Karpas-422 (cell line): Measurements from ENCODE around the gene RIC8B. TPM values are rescaled to one million over a fixed set of nuclear protein-coding genes. Genes with fewer than 3 reads are reported as not detected.
"Not testable (repeated sequence)": the region's sequence is repeated elsewhere in the genome, so short reads cannot be mapped to it uniquely, and the experiment has no call there.

ENCODE experiments used
- DNase-seq: peaks from one replicate; pipeline ENCODE4 v3.0.0-alpha.2; 2015
- H2AFZ ChIP-seq: fragments of 200-600 bp; sonication (generic); 2 replicates; pipeline ENCODE4 v1.6.1; 2014; ENCODE audit warnings: antibody characterized with exemption, low read length, mixed read lengths
- H3K27ac ChIP-seq: fragments of 200-600 bp; sonication (generic); 2 replicates; pipeline ENCODE4 v1.5.1; 2014; ENCODE audit warnings: mild to moderate bottlenecking, low read length, moderate library complexity
- H3K27me3 ChIP-seq: fragments of 200-600 bp; sonication (generic); 2 replicates; pipeline ENCODE4 v1.6.1; 2014; ENCODE audit warnings: low read length, mixed read lengths
- H3K36me3 ChIP-seq: fragments of 200-600 bp; sonication (generic); 2 replicates; pipeline ENCODE4 v1.6.1; 2014; ENCODE audit warnings: low read length, mixed read lengths; ENCODE audit not compliant: insufficient read depth
- H3K4me1 ChIP-seq: fragments of 200-600 bp; sonication (generic); 2 replicates; pipeline ENCODE4 v1.6.1; 2014; ENCODE audit warnings: mild to moderate bottlenecking, low read length, mixed read lengths
- H3K4me2 ChIP-seq: fragments of 200-600 bp; sonication (generic); 2 replicates; pipeline ENCODE4 v1.6.1; 2014; ENCODE audit warnings: low read length, low read depth, mild to moderate bottlenecking; ENCODE audit not compliant: poor library complexity, severe bottlenecking
- H3K4me3 ChIP-seq: fragments of 200-600 bp; sonication (generic); 2 replicates; pipeline ENCODE4 v1.5.1; 2014; ENCODE audit warnings: mild to moderate bottlenecking, antibody characterized with exemption, low read length, mixed read lengths
- H3K79me2 ChIP-seq: fragments of 200-600 bp; sonication (generic); 2 replicates; pipeline ENCODE4 v1.6.1; 2014; ENCODE audit warnings: mild to moderate bottlenecking, low read length, mixed read lengths
- H3K9ac ChIP-seq: fragments of 200-600 bp; sonication (generic); 2 replicates; pipeline ENCODE4 v1.6.0; 2014; ENCODE audit warnings: low read length
- H3K9me2 ChIP-seq: fragments of 200-600 bp; sonication (generic), shearing (Covaris generic); replicated peaks from 2 replicates; pipeline ENCODE4 v1.6.0; 2014; ENCODE audit warnings: mild to moderate bottlenecking, low read length, moderate library complexity; ENCODE audit not compliant: insufficient read depth
- H3K9me3 ChIP-seq: fragments of 300-700, 200-600 bp; sonication (generic); 2 replicates; pipeline ENCODE4 v1.6.1; 2014; ENCODE audit warnings: low read length, mixed read lengths
- H4K20me1 ChIP-seq: fragments of 200-600 bp; sonication (generic); 2 replicates; pipeline ENCODE4 v1.6.1; 2014; ENCODE audit warnings: mild to moderate bottlenecking, antibody characterized with exemption, low read length, low read depth; ENCODE audit not compliant: insufficient read depth
- total RNA-seq: library from RNA; depleted of rRNA; stranded (reverse); fragments of >200 nt; shearing (Covaris generic); gene quantifications from 2 replicates; pipeline ENCODE4 v1.2.3, GENCODE V29; 2014; ENCODE audit warnings: low replicate concordance; rRNA removed

Gene RIC8B
- total RNA-seq = not detected in 2 replicates

DNA sequence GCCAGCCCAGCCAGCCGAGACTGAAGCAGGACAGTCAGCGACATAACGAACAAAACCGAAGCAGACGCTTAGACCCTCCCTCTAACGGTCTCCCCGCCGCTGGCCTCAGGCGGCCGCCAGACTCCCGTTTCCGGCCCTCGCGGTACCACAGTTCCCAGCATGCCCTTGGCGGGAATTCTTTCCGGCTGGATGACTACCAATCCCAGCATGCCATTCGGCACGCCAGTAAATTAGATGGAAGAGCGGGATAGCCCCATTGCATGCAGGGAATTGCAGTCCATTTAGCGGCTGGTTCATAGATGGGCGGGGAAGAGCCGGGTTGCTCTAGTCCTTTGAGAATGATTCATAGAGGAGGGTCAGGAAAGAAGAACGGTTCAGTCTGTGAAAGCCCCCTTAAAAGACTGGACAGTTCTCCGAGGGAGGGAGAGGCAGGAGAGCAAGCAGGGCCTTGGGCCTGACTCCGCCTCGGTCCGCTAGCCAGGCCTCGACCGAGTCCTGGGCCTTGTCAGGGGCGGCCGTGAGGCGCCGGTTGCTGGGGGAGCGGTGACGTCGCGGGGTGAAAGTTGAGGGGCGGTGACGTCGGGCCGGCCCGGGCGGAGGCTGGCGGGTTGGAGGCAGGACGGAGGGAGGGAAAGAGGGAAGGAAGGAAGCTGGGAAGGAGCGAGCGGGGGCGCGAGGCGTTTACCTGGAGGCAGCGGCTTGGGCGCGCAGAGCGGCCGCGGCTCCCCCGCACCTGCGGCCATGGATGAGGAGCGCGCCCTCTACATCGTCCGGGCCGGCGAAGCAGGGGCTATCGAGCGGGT, at the start of gene RIC8B:
RIC8B (plus strand) TSS at position 678 of the 803 bp plus-strand sequence; CDS start at position 742, 64 bp downstream.
- Histone ChIP-seq H3K27me3 (no peaks in the 10 kb centered on the region), H3K4me1 (no peaks in the 10 kb centered on the region), H3K79me2 (no peaks in the 10 kb centered on the region), H3K4me3 (no peak within 1 kb of the TSS), H3K36me3 (no peaks in the 10 kb centered on the region), H3K9me3 (no peaks in the 10 kb centered on the region), H4K20me1 (no peaks in the 10 kb centered on the region), H2AFZ (no peak within 1 kb of the TSS), H3K27ac (no peak within 1 kb of the TSS), H3K9ac (no peak within 1 kb of the TSS), H3K4me2 (no peak within 1 kb of the TSS), H3K9me2 (no peaks in the 10 kb centered on the region)
- no peak for DNase-seq

- Histone ChIP-seq H4K20me1 (no peaks in the 10 kb centered on the region), H3K9me3 (no peaks in the 10 kb centered on the region), H3K36me3 (no peaks in the 10 kb centered on the region), H3K4me2 (no peak overlapping the region), H3K27ac (no peak overlapping the region), H3K79me2 (no peaks in the 10 kb centered on the region), H3K9me2 (no peaks in the 10 kb centered on the region), H3K9ac (no peak overlapping the region), H3K4me3 (no peak overlapping the region), H3K4me1 (no peaks in the 10 kb centered on the region), H2AFZ (no peak overlapping the region), H3K27me3 (no peaks in the 10 kb centered on the region)
- DNase-seq = no peak
Measured at GRCh38 chr12:106724934-106725333, 49.5 kb upstream of the RIC8B start.

DNA sequence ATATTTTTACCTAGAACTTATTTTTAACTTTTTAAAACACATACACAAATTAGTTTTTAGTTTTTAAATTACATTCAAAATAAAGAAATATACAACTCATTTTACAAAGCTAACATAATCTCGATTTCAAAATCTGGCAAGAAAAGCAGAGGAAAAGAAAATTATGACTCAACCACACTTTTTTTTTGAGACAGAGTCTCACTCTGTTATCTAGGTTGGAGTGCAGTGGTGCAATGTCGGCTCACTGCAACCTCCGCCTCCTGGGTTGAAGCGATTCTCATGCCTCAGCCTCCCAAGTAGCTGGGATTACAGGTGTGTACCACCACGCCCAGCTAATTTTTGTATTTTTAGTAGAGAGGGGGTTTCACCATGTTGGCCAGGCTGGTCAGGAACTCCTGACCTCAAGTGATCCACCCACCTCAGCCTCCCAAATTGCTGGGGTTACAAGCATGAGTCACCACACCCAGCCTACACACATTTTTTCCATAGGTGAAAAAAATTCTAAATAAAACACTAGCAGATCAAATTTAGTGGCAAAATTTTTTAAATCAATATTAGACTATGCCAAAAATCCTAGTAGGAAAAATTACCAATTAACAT, 47.8 kb upstream of the RIC8B start:
- DNase-seq = not testable (repeated sequence)

GRCh38 chr12:106729611-106730010, 44.9 kb upstream of the RIC8B start:
- Histone ChIP-seq H3K79me2 (no peaks in the 10 kb centered on the region), H2AFZ (no peak overlapping the region), H3K4me2 (no peak overlapping the region), H3K9me2 (no peaks in the 10 kb centered on the region), H4K20me1 (no peaks in the 10 kb centered on the region), H3K27me3 (no peaks in the 10 kb centered on the region), H3K4me1 (no peaks in the 10 kb centered on the region), H3K4me3 (no peak overlapping the region), H3K27ac (no peak overlapping the region), H3K9ac (no peak overlapping the region), H3K36me3 (no peaks in the 10 kb centered on the region), H3K9me3 (no peaks in the 10 kb centered on the region)
- DNase-seq = no peak

More for the DNA sequence above, 47.8 kb upstream of the RIC8B start:
- not testable (repeated sequence) for H3K9me2 ChIP-seq, H3K27me3 ChIP-seq, H3K9me3 ChIP-seq, H3K27ac ChIP-seq, H3K4me1 ChIP-seq, H4K20me1 ChIP-seq, H3K36me3 ChIP-seq, H3K4me2 ChIP-seq, H2AFZ ChIP-seq, H3K4me3 ChIP-seq, H3K79me2 ChIP-seq, H3K9ac ChIP-seq

GRCh38 chr12:106732890-106733289, 41.6 kb upstream of the RIC8B start:
- no peak overlapping the region for H3K9ac ChIP-seq
- no peak overlapping the region for H3K4me3 ChIP-seq
- no peaks in the 10 kb centered on the region for H3K9me3 ChIP-seq
- H3K79me2 ChIP-seq = no peaks in the 10 kb centered on the region
- H3K27ac ChIP-seq = no peak overlapping the region
- H4K20me1 ChIP-seq = no peaks in the 10 kb centered on the region
- no peaks in the 10 kb centered on the region for H3K4me1 ChIP-seq
- H3K9me2 ChIP-seq = no peaks in the 10 kb centered on the region
- H3K36me3 ChIP-seq = no peaks in the 10 kb centered on the region
- no peak overlapping the region for H3K4me2 ChIP-seq
- no peaks in the 10 kb centered on the region for H3K27me3 ChIP-seq
- DNase-seq = no peak
- no peak overlapping the region for H2AFZ ChIP-seq

DNA sequence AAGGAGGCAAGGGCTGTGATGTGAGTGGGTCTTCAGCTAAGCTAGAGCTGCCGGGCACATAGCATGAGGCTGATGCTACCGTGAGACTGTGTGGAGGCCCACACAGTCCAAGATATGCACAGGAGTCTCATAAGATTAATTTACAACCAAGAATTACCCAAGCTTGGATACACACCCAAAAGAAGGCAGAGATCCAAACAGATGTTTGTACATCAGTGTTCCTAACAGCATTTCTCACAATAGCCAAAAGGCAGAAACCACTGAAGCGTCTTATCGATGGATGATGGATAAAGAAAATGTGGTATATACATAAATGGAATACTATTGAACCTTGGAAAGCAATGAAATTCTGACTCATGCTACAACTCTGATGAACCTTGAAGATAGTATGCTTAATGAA, 40.8 kb upstream of the RIC8B start:
- Histone ChIP-seq H3K79me2 (no peaks in the 10 kb centered on the region), H2AFZ (no peak overlapping the region), H3K27me3 (no peaks in the 10 kb centered on the region), H3K4me3 (no peak overlapping the region), H3K4me1 (no peaks in the 10 kb centered on the region), H3K27ac (no peak overlapping the region), H3K9me2 (no peaks in the 10 kb centered on the region), H3K9ac (no peak overlapping the region), H3K36me3 (no peaks in the 10 kb centered on the region), H4K20me1 (no peaks in the 10 kb centered on the region), H3K4me2 (no peak overlapping the region), H3K9me3 (no peaks in the 10 kb centered on the region)
- DNase-seq = no peak

- no peak overlapping the region for H3K4me2 ChIP-seq
- H3K9ac ChIP-seq = no peak overlapping the region
- H4K20me1 ChIP-seq = no peaks in the 10 kb centered on the region
- no peaks in the 10 kb centered on the region for H3K79me2 ChIP-seq
- H3K36me3 ChIP-seq = no peaks in the 10 kb centered on the region
- H3K9me2 ChIP-seq = no peaks in the 10 kb centered on the region
- no peaks in the 10 kb centered on the region for H3K9me3 ChIP-seq
- H3K4me3 ChIP-seq = no peak overlapping the region
- no peak overlapping the region for H3K27ac ChIP-seq
- H2AFZ ChIP-seq = no peak overlapping the region
- peak; percentile 64 for DNase-seq
- H3K4me1 ChIP-seq = no peaks in the 10 kb centered on the region
- H3K27me3 ChIP-seq = no peaks in the 10 kb centered on the region
Measured at GRCh38 chr12:106736051-106736957, 38.2 kb upstream of the RIC8B start.

GRCh38 chr12:106739318-106739717, 35.2 kb upstream of the RIC8B start:
- Histone ChIP-seq H3K4me3 (no peak overlapping the region), H3K4me1 (peaks cover 4% of the 10 kb centered on the region), H3K9me2 (no peaks in the 10 kb centered on the region), H3K9me3 (no peaks in the 10 kb centered on the region), H3K27me3 (no peaks in the 10 kb centered on the region), H3K27ac (no peak overlapping the region), H3K4me2 (no peak overlapping the region), H4K20me1 (no peaks in the 10 kb centered on the region), H2AFZ (no peak overlapping the region), H3K36me3 (no peaks in the 10 kb centered on the region), H3K79me2 (no peaks in the 10 kb centered on the region), H3K9ac (no peak overlapping the region)
- no peak for DNase-seq
